ENCODE data around the gene FOSL2. TPM values are rescaled to one million over a fixed set of nuclear protein-coding genes. Genes with fewer than 3 reads are reported as not detected.

Gene FOSL2
- total and polyA plus RNA-seq, 8 donors, result 10.0 to 39.1 (median 21.1) TPM

DNA sequence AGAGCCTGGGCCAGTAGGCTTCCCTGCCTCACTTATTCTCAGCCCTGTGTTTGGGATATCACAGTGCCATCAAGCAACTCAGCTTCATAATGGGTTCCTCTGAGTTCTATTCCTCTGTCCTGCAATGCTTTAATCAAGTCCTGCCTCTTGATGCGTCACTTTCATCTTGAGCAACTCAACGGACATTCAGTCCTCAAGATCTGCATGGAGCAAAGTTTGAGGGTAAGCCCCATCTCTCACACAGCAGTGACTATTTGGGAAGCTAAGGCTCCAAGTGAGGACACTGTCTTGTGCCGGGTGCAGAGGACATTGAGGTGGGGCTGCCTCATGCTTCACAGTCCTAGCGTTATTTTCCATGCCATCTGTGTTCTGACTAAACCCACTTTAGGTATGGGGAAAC, 52.3 kb downstream of the FOSL2 start:
- DNase-seq (no peak), FAIRE-seq (no peak), ATAC-seq (no peak)
- Histone ChIP-seq H3K27ac (no peak overlapping the region), H3K4me3 (no peak overlapping the region), H3K9me3 (no peaks in the 10 kb centered on the region), H3K36me3 (no peaks in the 10 kb centered on the region), H3K4me1 (no peaks in the 10 kb centered on the region), H3K27me3 (no peaks in the 10 kb centered on the region)
- TF ChIP-seq, protein P1, sequence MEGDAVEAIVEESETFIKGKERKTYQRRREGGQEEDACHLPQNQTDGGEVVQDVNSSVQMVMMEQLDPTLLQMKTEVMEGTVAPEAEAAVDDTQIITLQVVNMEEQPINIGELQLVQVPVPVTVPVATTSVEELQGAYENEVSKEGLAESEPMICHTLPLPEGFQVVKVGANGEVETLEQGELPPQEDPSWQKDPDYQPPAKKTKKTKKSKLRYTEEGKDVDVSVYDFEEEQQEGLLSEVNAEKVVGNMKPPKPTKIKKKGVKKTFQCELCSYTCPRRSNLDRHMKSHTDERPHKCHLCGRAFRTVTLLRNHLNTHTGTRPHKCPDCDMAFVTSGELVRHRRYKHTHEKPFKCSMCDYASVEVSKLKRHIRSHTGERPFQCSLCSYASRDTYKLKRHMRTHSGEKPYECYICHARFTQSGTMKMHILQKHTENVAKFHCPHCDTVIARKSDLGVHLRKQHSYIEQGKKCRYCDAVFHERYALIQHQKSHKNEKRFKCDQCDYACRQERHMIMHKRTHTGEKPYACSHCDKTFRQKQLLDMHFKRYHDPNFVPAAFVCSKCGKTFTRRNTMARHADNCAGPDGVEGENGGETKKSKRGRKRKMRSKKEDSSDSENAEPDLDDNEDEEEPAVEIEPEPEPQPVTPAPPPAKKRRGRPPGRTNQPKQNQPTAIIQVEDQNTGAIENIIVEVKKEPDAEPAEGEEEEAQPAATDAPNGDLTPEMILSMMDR (IDR thresholded peaks at IDR 0.05), result no peak
- intact Hi-C loops (cut with DNase I), result no loop called here
- 88 to 89% methylated on average over 4 of the region's 4 CpGs for WGBS, 2 donors

DNA sequence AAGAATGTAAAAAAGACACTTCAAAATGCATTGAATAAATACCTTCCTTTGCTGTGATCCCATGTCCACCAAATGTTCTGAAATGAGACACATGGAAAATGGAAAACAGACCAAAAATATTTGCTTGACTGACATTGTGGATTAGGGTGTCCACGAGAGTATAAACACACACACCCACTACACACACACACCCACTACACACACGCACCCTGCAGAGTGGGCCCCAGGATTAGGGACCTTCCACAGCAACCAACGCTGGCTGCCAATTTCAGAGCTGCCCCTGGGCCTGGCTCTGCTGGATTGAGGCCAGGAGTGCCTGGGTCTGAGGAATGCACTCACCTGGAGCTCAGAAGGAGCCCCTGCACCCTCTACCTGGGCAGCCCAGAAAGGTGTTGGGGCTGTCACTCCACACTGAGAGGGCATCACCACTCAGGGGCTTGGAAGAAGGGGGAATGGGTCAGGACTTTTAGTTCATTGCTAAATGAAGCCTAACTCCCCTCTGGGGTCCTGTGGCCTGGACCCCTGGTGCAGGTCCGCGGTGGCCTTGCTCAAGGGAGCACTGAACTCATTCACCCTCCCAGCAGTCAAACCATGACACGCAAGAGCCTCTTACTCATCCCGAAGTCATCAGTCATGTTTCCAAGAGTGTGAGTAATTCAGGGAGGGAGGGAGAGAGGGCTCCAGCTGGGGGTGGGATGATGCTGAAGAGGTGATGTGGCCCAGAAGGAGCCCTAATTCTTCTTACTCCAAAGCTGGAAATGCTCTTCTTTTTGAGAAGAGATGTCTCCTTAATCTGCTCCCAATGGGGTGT, 53.0 kb downstream of the FOSL2 start:
- 73 to 80% methylated on average over 7 of the region's 7 CpGs for WGBS, 2 donors
- peak in 2 of 4 donors; percentile 59 to 64 for ATAC-seq
- TF ChIP-seq, protein P1 (IDR thresholded peaks at IDR 0.05), result no peak
- intact Hi-C loops (cut with DNase I), result no loop called here
- no peaks in the 10 kb centered on the region for H3K9me3 ChIP-seq
- no peaks in the 10 kb centered on the region for H3K27me3 ChIP-seq
- H3K4me1 ChIP-seq, result no peaks in the 10 kb centered on the region
- H3K27ac ChIP-seq, result no peak overlapping the region
- no peaks in the 10 kb centered on the region for H3K36me3 ChIP-seq
- no peak overlapping the region for H3K4me3 ChIP-seq
- DNase-seq, result no peak
- FAIRE-seq, result no peak

DNA sequence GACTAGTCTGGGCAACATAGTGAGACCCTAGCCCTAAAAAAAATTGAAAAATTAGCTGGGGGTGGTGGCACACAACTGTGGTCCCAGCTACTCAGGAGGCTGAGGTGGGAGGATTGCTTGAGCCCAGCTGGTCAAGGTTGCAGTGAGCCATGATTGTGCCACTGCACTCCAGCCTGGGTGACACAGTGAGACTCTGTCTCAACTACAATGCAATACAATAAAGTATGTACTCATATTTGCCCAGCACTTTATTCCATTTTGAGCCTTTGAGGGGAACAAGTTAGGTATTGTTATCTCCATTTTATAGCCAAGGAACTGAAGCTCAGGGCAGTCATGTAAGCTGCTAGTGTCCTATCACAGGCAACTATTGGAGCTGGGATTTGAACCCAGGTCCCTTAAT, 53.9 kb downstream of the FOSL2 start:
- no peak for DNase-seq
- H3K36me3 ChIP-seq, result no peaks in the 10 kb centered on the region
- no peaks in the 10 kb centered on the region for H3K27me3 ChIP-seq
- TF ChIP-seq, protein P1 (IDR thresholded peaks at IDR 0.05), result no peak
- intact Hi-C loops (cut with DNase I), result no loop called here
- no peak for FAIRE-seq
- H3K4me3 ChIP-seq, result no peak overlapping the region
- no peaks in the 10 kb centered on the region for H3K9me3 ChIP-seq
- H3K27ac ChIP-seq, result no peak overlapping the region
- no peak for ATAC-seq
- no peaks in the 10 kb centered on the region for H3K4me1 ChIP-seq

DNA sequence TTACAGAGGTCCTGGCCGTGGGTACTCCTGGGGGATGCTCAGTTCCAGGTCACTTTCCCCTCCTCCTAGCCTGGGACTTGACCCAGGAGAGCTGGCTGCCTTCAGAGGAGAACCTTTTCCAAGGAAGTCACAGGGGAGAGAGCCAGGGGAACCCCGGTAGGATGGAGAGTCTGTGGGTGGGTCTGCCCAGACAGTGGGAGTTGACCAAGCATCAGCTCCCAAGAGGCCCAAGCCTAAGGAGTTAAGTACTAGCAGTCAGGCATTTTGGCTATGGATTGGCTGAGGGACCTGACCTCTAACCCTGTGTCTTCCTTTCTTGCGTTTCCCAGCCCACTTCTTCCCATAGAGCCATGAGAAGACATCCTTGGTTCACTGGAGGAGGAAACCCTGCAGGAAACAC, 54.4 kb downstream of the FOSL2 start:
- Histone ChIP-seq H3K4me3 (no peak overlapping the region), H3K9me3 (no peaks in the 10 kb centered on the region), H3K27me3 (no peaks in the 10 kb centered on the region), H3K27ac (no peak overlapping the region), H3K36me3 (no peaks in the 10 kb centered on the region), H3K4me1 (no peaks in the 10 kb centered on the region)
- no peak for ATAC-seq
- intact Hi-C loops (cut with DNase I), result no loop called here
- WGBS, 2 donors, result 81 to 83% methylated on average over 3 of the region's 3 CpGs
- no peak for DNase-seq
- FAIRE-seq, result no peak
- TF ChIP-seq, protein P1 (IDR thresholded peaks at IDR 0.05), result no peak

Data from pancreas (tissue), 10 donors.